SK-N-SH (cell line): ENCODE results near the gene ASTN2. TPM values are rescaled to one million over a fixed set of nuclear protein-coding genes. Genes with fewer than 3 reads are reported as not detected.

Source experiments
- CTCF ChIA-PET: fragments of 300-600, 350-600 bp; formaldehyde crosslinking; extraction: SDS; loops from one replicate; lab custom pipeline; 2021; lab: Yijun Ruan, JAX
- POLR2A ChIA-PET: fragments of 350-600 bp; sonication (Branson Sonifier 250); formaldehyde crosslinking; extraction: SDS; loops from one replicate; lab custom pipeline; 2020; ENCODE audit warnings: antibody characterized with exemption, inconsistent platforms; lab: Yijun Ruan, JAX
- DNase-seq: peaks from one replicate; pipeline ENCODE4 v3.0.0; 2012
- H2AFZ ChIP-seq: fragments of 200-600 bp; sonication (generic); 2 replicates; pipeline ENCODE4 v1.8.1; 2016; ENCODE audit warnings: antibody characterized with exemption, mild to moderate bottlenecking, low read depth
- H3F3A ChIP-seq: fragments of 200-600 bp; sonication (generic); replicated peaks from 2 replicates; pipeline ENCODE3; 2016; ENCODE audit warnings: antibody characterized with exemption, mild to moderate bottlenecking; ENCODE audit not compliant: insufficient read depth
- H3K27ac ChIP-seq, 2 experiments: fragments of 200-500 bp in 1 of 2; fragments of 200-600 bp in 1 of 2; sonication (Bioruptor generic) in 1 of 2; sonication (generic), shearing (Covaris generic) in 1 of 2; 2 replicates each; pipeline versions ENCODE4 v1.5.1 to v1.6.1; 2014 to 2016; ENCODE audit warnings: low read depth in 2 of 2, inconsistent platforms in 1 of 2, low read length in 1 of 2, mild to moderate bottlenecking in 1 of 2, mixed read lengths in 1 of 2
- H3K27me3 ChIP-seq: fragments of 200-600 bp; sonication (generic), shearing (Covaris generic); 2 replicates; pipeline ENCODE4 v1.6.1; 2016; ENCODE audit warnings: mixed run types; ENCODE audit not compliant: insufficient read depth
- H3K36me3 ChIP-seq, 2 experiments: fragments of 200-500 bp in 1 of 2; fragments of 200-600 bp in 1 of 2; sonication (Bioruptor generic) in 1 of 2; sonication (generic) in 1 of 2; replicated peaks in 1 of 2; 2 replicates each; pipeline versions ENCODE3 to v1.5.1; 2014 to 2016; ENCODE audit warnings: low read length in 1 of 2, mild to moderate bottlenecking in 1 of 2; ENCODE audit not compliant: insufficient read depth in 2 of 2, control insufficient read depth in 1 of 2
- H3K4me1 ChIP-seq, 2 experiments: fragments of 200-500 bp in 1 of 2; fragments of 200-600 bp in 1 of 2; sonication (Bioruptor generic) in 1 of 2; sonication (generic), shearing (Covaris generic) in 1 of 2; 2 replicates each; pipeline versions ENCODE4 v1.5.1 to v1.6.1; 2014 to 2016; ENCODE audit warnings: low read depth in 1 of 2, low read length in 1 of 2, mixed run types in 1 of 2; ENCODE audit not compliant: insufficient read depth in 2 of 2, control insufficient read depth in 1 of 2
- H3K4me2 ChIP-seq: fragments of 200-600 bp; sonication (generic), shearing (Covaris generic); 2 replicates; pipeline ENCODE4 v1.6.1; 2017; ENCODE audit warnings: mixed run types
- H3K4me3 ChIP-seq, 2 experiments: fragments of 200-500 bp in 1 of 2; fragments of 200-600 bp in 1 of 2; sonication (Bioruptor generic) in 1 of 2; sonication (generic), shearing (Covaris generic) in 1 of 2; 2 replicates each; pipeline versions ENCODE4 v1.5.1 to v1.8.1; 2014 to 2016; ENCODE audit warnings: low read depth in 2 of 2, inconsistent platforms in 1 of 2, low read length in 1 of 2, mild to moderate bottlenecking in 1 of 2, mixed read lengths in 1 of 2, moderate library complexity in 1 of 2
- H3K79me2 ChIP-seq: fragments of 200-600 bp; sonication (generic); 2 replicates; pipeline ENCODE4 v1.8.1; 2017; ENCODE audit warnings: mild to moderate bottlenecking; ENCODE audit not compliant: insufficient read depth
- H3K9ac ChIP-seq: fragments of 200-600 bp; sonication (generic); 2 replicates; pipeline ENCODE4 v1.6.1; 2017; ENCODE audit warnings: mixed run types
- H3K9me2 ChIP-seq: fragments of 200-600 bp; sonication (generic); 2 replicates; pipeline ENCODE4 v1.6.1; 2017; ENCODE audit warnings: mixed run types
- H3K9me3 ChIP-seq: fragments of 200-600 bp; sonication (generic); 2 replicates; pipeline ENCODE4 v1.6.1; 2017; ENCODE audit warnings: mixed run types, mild to moderate bottlenecking, moderate library complexity
- H4K20me1 ChIP-seq: fragments of 200-600 bp; sonication (generic); 2 replicates; pipeline ENCODE4 v1.6.1; 2017; ENCODE audit warnings: mild to moderate bottlenecking, mixed run types; ENCODE audit not compliant: insufficient read depth
- CHD2 ChIP-seq: fragments of 150-350 bp; IDR thresholded peaks from 2 replicates; pipeline ENCODE4 v1.6.1; 2018; ENCODE audit warnings: low read length; ENCODE audit not compliant: partially characterized antibody
- ELF1 ChIP-seq: IDR thresholded peaks from 2 replicates; pipeline ENCODE4 v1.4.0; 2012
- EP300 ChIP-seq, 2 experiments: IDR thresholded peaks; 2 replicates each; pipeline versions ENCODE4 v1.4.0 to v1.6.1; 2012; ENCODE audit warnings: borderline replicate concordance in 1 of 2, low read depth in 1 of 2, low read length in 1 of 2
- EZH2phosphoT487 ChIP-seq: fragments of 200-600 bp; sonication (generic); IDR thresholded peaks from 2 replicates; pipeline ENCODE4 v1.6.1; 2017; ENCODE audit warnings: low read depth, mixed run types, mild to moderate bottlenecking, antibody characterized with exemption, moderate library complexity, borderline replicate concordance
- FOSL2 ChIP-seq: IDR thresholded peaks from 2 replicates; pipeline ENCODE4 v1.4.0; 2012; ENCODE audit warnings: low read depth, mild to moderate bottlenecking, moderate library complexity, borderline replicate concordance
- FOXJ3 ChIP-seq: sonication (generic); formaldehyde crosslinking; IDR thresholded peaks from 2 replicates; pipeline ENCODE4 v1.5.1; 2020; ENCODE audit warnings: mild to moderate bottlenecking, missing genetic modification reagents
- FOXM1 ChIP-seq: IDR thresholded peaks from 2 replicates; pipeline ENCODE4 v1.4.0; 2012; ENCODE audit warnings: low read depth, mild to moderate bottlenecking
- GATA2 ChIP-seq: sonication (generic); formaldehyde crosslinking; IDR thresholded peaks from 2 replicates; pipeline ENCODE4 v1.5.0; 2020; ENCODE audit warnings: mild to moderate bottlenecking, missing genetic modification reagents
- MAX ChIP-seq: IDR thresholded peaks from 2 replicates; pipeline ENCODE4 v1.4.0; 2012; ENCODE audit warnings: low read depth
- MEF2A ChIP-seq: IDR thresholded peaks from 2 replicates; pipeline ENCODE4 v1.4.0; 2012; ENCODE audit warnings: low read depth, borderline replicate concordance
- MXI1 ChIP-seq: IDR thresholded peaks from 2 replicates; pipeline ENCODE4 v1.6.1; 2012; ENCODE audit warnings: mild to moderate bottlenecking, low read depth, low read length, improper control_type of control experiment
- NRF1 ChIP-seq: IDR thresholded peaks from 2 replicates; pipeline ENCODE4 v1.6.1; 2012; ENCODE audit warnings: low read depth, mild to moderate bottlenecking, low read length
- POLR2AphosphoS5 ChIP-seq: IDR thresholded peaks from 2 replicates; pipeline ENCODE4 v1.6.1; 2012; ENCODE audit warnings: low read depth, low read length
- RAD21 ChIP-seq: IDR thresholded peaks from 2 replicates; pipeline ENCODE4 v1.6.1; 2012; ENCODE audit warnings: mild to moderate bottlenecking, low read length
- RCOR1 ChIP-seq: fragments of 150-350 bp; IDR thresholded peaks from 2 replicates; pipeline ENCODE4 v1.6.1; 2017; ENCODE audit warnings: antibody characterized with exemption, low read length
- RFX5 ChIP-seq: IDR thresholded peaks from 2 replicates; pipeline ENCODE4 v1.6.1; 2012; ENCODE audit warnings: mild to moderate bottlenecking, improper control_type of control experiment, low read length
- RXRA ChIP-seq: IDR thresholded peaks from 2 replicates; pipeline ENCODE4 v1.4.0; 2012; ENCODE audit warnings: low read depth, mild to moderate bottlenecking, borderline replicate concordance
- TAF1 ChIP-seq: IDR thresholded peaks from 2 replicates; pipeline ENCODE4 v1.6.1; 2012; ENCODE audit warnings: low read depth, mild to moderate bottlenecking, low read length, moderate library complexity, borderline replicate concordance
- TEAD4 ChIP-seq: IDR thresholded peaks from 2 replicates; pipeline ENCODE4 v1.4.0; 2012; ENCODE audit warnings: mild to moderate bottlenecking, borderline replicate concordance; ENCODE audit not compliant: insufficient read depth
- USF2 ChIP-seq: fragments of 150-350 bp; IDR thresholded peaks from 2 replicates; pipeline ENCODE4 v1.6.1; 2017; ENCODE audit warnings: antibody characterized with exemption, low read length, low read depth, borderline replicate concordance
- WGBS: methylation state at CpG from one replicate; pipeline ENCODE4 v1.1.6; 2017; ENCODE audit warnings: low lambda C conversion rate; 5-methylcytosine and 5-hydroxymethylcytosine counted together
- polyA plus RNA-seq, 3 experiments: library from polyadenylated mRNA; depleted of rRNA; stranded (reverse); fragments of >200 nt; gene quantifications; 2 replicates each; pipeline ENCODE4 v1.2.3, GENCODE V29; 2012
- TF ChIP-seq, protein P1 (sequence below): IDR thresholded peaks from 2 replicates; pipeline ENCODE4 v1.4.0; 2012; ENCODE audit warnings: low read depth, borderline replicate concordance
- TF ChIP-seq, protein P2 (sequence below): fragments of 150-350 bp; IDR thresholded peaks from 2 replicates; pipeline ENCODE4 v1.6.1; 2016; ENCODE audit warnings: mild to moderate bottlenecking, low read depth, low read length

ASTN2 gene
- polyA plus RNA-seq, 1 of the 3 experiments (the other 2 are of a cell fraction), result 6.6 TPM

- 95% methylated on average over 2 of the region's 2 CpGs for WGBS
- H3K9me3 ChIP-seq, result no peaks in the 10 kb centered on the region
- no peak overlapping the region for H3K4me2 ChIP-seq
- H2AFZ ChIP-seq, result no peak overlapping the region
- no peak overlapping the region for H3K9ac ChIP-seq
- CTCF ChIA-PET, result interaction anchor here (0.9 kb wide), 1 partner anchor 10 kb away, joined by 3 read pairs; no protein-coding TSS in a partner anchor
- peaks cover 0 to 7% of the 10 kb centered on the region in 2 experiments; a peak in 1 of 4 replicates for H3K4me1 ChIP-seq
- H3K4me3 ChIP-seq, result no peak overlapping the region
- H3K9me2 ChIP-seq, result no peaks in the 10 kb centered on the region
- TF ChIP-seq FOSL2 (no peak), FOXM1 (no peak), RCOR1 (no peak), MAX (no peak), TAF1 (no peak), POLR2AphosphoS5 (no peak), NRF1 (no peak), GATA2 (CRISPR knock-in tag) (no peak), EP300 (IDR thresholded peaks at IDR 0.05; ENCODE audit: borderline replicate concordance in 1 of 2, low read depth in 1 of 2, low read length in 1 of 2) (no peak), RAD21 (no peak)
- TF ChIP-seq, protein P1, sequence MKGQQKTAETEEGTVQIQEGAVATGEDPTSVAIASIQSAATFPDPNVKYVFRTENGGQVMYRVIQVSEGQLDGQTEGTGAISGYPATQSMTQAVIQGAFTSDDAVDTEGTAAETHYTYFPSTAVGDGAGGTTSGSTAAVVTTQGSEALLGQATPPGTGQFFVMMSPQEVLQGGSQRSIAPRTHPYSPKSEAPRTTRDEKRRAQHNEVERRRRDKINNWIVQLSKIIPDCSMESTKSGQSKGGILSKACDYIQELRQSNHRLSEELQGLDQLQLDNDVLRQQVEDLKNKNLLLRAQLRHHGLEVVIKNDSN, result no peak
- TF ChIP-seq, protein P2, sequence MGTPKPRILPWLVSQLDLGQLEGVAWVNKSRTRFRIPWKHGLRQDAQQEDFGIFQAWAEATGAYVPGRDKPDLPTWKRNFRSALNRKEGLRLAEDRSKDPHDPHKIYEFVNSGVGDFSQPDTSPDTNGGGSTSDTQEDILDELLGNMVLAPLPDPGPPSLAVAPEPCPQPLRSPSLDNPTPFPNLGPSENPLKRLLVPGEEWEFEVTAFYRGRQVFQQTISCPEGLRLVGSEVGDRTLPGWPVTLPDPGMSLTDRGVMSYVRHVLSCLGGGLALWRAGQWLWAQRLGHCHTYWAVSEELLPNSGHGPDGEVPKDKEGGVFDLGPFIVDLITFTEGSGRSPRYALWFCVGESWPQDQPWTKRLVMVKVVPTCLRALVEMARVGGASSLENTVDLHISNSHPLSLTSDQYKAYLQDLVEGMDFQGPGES, result no peak
- no peaks in the 10 kb centered on the region for H4K20me1 ChIP-seq
- no peaks in the 10 kb centered on the region for H3K79me2 ChIP-seq
- no peak overlapping the region for H3K27ac ChIP-seq
- no peaks in the 10 kb centered on the region for H3F3A ChIP-seq
- POLR2A ChIA-PET, result no interaction called here
- no peak for DNase-seq
- no peaks in the 10 kb centered on the region for H3K27me3 ChIP-seq
- no peaks in the 10 kb centered on the region for H3K36me3 ChIP-seq
Observed at GRCh38 chr9:116658265-116658664, 756.6 kb downstream of the ASTN2 start.

DNA sequence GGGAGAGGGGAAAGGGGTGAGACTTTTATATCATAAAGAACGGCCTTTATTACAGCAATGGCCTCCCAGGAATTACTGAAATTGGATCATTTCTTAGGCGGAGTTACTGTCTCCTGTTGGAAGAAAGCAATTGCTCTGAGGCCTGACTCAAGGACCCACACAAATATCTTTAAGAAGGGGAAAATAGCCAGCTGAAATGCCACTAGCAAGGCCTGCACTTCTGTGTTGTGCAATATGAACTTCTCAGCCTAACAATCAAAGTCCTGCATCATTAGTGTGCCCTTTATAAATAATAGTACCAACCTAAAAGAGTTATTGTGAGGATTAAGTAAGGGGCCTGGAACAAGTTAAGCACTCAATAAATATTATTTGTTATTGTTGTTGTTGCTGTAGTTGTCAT, 757.9 kb downstream of the ASTN2 start:
- Histone ChIP-seq H3K79me2 (no peaks in the 10 kb centered on the region), H3K9me3 (no peaks in the 10 kb centered on the region), H3K36me3 (no peaks in the 10 kb centered on the region), H3K9ac (no peak overlapping the region), H3F3A (no peaks in the 10 kb centered on the region), H3K27me3 (no peaks in the 10 kb centered on the region), H4K20me1 (no peaks in the 10 kb centered on the region), H3K4me3 (no peak overlapping the region), H3K4me1 (peaks cover 0 to 7% of the 10 kb centered on the region in 2 experiments; a peak in 1 of 4 replicates), H3K4me2 (no peak overlapping the region), H3K9me2 (no peaks in the 10 kb centered on the region), H3K27ac (no peak overlapping the region), H2AFZ (no peak overlapping the region)
- ChIA-PET POLR2A (no interaction called here), CTCF (interaction anchor here (3.3 kb wide), 1 partner anchor 1064 kb away, joined by 20 read pairs; no protein-coding TSS in a partner anchor)
- TF ChIP-seq ELF1, result no peak
- no peak for TF ChIP-seq MEF2A
- TF ChIP-seq USF2, result no peak
- TF ChIP-seq EZH2phosphoT487, result no peak
- no peak for TF ChIP-seq TEAD4
- TF ChIP-seq POLR2AphosphoS5, result no peak
- TF ChIP-seq MXI1, result no peak
- TF ChIP-seq RXRA, result no peak
- TF ChIP-seq CHD2, result no peak
- no peak for TF ChIP-seq FOXJ3 (CRISPR knock-in tag)
- no peak for TF ChIP-seq RFX5
- no peak for DNase-seq
- WGBS, result 96% methylated on average over 2 of the region's 2 CpGs
